ENCODE results near the gene C1D.

C1D gene

DNA sequence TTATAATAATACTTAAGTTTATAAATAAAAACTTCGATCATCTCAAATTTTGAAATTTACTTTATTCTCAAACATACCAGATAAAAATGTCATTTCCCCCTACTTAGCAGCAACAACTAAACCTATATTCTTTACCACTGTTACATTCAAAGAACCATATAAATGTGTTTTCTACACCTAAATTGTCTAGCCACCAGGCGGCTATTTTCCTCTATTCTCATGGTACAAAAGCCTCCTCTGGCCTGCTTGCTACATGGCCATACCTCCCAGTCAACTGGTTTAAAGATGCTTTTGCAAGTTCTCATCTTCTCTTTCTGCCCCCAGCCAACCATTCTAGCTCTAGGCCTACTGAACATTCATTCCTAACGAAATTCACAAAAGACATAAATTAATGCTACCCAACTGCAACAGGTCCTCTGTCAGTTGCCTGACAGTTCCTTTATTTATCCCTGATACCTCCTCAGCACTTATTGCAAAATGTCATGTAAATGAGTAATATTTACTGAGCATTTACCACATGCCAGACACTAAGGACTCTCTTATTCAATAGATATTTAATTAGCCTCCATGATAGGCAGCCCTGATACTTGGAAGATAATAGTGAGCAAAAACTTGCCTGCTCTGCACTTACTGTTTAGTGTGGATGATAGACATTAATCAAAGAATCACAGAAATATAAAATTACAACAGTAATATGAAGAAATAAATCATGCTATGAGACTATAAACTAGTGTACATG is 5.0 kb downstream of the C1D start:
- DNase-seq (ENCODE audit: low spot score) = no peak

GRCh38 chr2:68052717-68053422 is 9.9 kb downstream of the C1D start:
- DNase-seq (ENCODE audit: low spot score) = no peak

DNA sequence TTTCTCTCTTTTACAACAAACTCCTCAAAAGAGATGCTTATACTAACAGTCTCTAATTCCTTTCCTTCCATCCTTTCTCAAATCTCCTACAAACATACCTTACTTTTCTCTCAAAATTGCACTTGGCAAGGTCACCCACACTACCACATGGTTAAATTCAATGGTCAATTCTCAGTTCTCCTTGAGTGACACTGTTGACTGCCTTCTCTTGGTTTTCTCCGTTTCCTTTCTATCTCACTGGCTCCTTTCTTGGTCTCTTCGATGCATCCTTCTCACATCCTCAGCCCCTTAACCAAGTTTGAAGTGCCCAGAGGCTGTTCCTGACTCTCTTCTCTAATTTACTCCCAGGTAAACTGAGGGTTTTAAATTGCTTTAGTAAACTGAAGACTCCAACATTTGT is 12.5 kb downstream of the C1D start:
- no peak for DNase-seq (ENCODE audit: low spot score)

DNA sequence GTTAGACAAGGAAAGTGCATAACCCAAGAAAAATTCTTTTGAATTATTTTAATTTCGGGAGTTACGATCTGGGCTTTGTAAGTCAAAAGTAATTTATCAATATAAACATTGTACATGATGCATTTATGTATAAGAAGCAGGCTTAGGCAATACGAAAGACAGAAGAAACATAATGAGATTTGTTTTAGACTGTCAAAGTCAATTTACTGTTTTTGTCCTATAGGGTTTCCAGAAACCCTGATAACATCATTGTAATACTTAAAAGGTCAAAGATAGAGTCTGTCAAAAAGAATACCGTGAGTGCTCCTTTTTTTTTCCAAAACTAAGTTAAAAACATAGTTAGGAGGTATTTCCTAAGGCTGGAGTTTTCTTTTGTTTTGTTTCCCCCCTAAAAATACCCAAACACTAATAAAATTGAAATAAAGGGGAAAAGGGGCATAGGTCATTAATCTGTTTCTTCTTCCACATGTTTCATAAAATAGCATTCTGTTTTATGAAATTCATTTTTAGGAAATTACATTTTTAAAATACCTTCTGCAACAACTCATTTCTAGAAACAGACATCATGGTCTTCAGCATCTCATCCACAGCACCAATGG is 16.1 kb downstream of the C1D start:
- DNase-seq (ENCODE audit: low spot score) = no peak

DNA sequence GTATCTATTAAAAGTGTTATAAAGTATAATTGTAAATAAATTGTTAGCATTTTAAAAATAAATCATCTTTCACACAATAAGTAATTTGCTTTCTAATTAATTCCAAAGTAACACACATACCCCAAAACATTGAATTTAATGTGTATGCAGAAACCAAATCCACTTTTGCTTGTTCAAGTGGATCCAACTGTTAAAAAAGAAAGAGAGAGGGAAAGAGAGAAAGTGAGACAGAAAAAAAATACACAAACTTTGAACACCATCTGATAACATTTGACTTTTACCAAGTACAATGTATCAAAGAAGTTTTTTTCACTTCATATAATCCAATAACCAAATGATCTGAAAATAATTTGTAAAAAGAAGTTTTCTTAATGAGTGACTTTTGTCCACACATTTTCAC is 16.6 kb downstream of the C1D start:
- DNase-seq (ENCODE audit: low spot score) = no peak

- DNase-seq (ENCODE audit: low spot score) = no peak
Measured at GRCh38 chr2:68045342-68045741, 17.5 kb downstream of the C1D start.

- DNase-seq (ENCODE audit: low spot score) = peak; percentile 50
Measured at GRCh38 chr2:68044099-68044498, 18.7 kb downstream of the C1D start.

- DNase-seq (ENCODE audit: low spot score) = no peak
Measured at GRCh38 chr2:68043695-68044094, 19.1 kb downstream of the C1D start.

DNA sequence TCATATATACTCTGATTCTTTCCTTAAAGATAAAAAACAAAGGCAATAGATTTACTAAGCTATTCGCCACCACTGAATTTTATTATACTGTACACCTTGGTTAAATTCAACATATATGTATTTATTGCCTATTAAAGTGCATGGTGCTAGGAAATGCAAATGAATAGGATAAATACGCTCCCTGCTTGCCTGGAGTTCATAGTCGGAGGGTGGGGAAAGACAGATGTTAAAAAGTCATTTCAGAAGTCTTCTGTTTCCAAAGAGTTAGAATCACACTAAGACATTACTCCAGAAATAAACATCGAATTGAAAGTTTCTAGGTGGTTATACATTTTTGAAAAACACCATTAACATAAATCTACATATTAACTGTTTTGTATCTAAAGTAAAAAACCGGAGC is 19.8 kb downstream of the C1D start:
- DNase-seq (ENCODE audit: low spot score) = no peak

DNA sequence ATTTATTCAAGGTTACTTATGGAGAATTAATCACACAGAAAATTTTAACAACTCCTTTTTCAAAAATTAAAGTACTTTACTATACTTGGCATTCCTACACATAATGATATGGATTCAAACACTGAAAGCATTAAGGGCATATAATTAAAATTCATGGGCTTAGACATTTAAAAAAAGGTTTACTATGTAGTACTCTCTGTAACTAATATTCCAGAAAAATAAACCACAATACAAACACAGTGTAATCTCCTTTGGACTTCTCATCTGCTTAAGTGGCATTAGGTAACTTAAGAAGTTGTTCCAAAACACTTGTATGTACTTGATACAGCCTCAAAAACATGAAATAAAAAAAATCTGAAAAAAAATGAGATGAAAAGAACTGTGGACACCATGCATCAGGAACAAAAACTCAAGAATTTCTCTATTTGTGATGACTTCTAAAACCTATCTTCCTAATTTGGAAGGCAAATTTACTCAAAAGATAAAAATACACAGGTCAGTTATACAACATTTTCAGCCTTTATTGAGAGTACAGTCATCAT is 21.0 kb downstream of the C1D start:
- DNase-seq (ENCODE audit: low spot score) = no peak

GRCh38 chr2:68040078-68040477 is 22.7 kb downstream of the C1D start:
- DNase-seq (ENCODE audit: low spot score) = no peak

- no peak for DNase-seq (ENCODE audit: low spot score)
Measured at GRCh38 chr2:68039317-68039716, 23.5 kb downstream of the C1D start.

GRCh38 chr2:68032702-68033101 is 30.1 kb downstream of the C1D start:
- no peak for DNase-seq (ENCODE audit: low spot score)

- DNase-seq (ENCODE audit: low spot score) = peak; percentile 35
Measured at GRCh38 chr2:68031542-68032160, 31.2 kb downstream of the C1D start.

DNA sequence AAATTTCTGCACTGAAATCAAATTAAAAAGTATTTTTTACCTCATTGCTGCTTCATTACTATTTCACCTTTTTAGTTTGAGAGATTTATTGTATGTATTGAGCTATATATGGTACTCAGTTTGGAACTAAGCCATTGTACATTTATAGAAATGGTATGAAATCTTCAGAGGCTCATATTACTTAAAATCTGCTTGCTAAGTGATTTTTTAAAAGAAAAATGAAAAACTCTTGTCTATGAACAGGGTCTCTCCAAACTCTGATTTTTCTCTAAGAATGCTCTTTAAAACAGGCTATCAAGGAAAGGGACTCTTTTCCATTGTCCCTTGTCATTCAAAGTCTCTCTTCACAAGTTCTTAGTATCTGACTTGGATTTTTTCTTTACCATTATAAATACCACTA is 31.8 kb downstream of the C1D start:
- no peak for DNase-seq (ENCODE audit: low spot score)

GRCh38 chr2:68030529-68030928 is 32.3 kb downstream of the C1D start:
- no peak for DNase-seq (ENCODE audit: low spot score)

GRCh38 chr2:68027959-68028358 is 34.8 kb downstream of the C1D start:
- peak; percentile 7 for DNase-seq (ENCODE audit: low spot score)

- no peak for DNase-seq (ENCODE audit: low spot score)
Measured at GRCh38 chr2:68024450-68024849, 38.4 kb downstream of the C1D start.

DNA sequence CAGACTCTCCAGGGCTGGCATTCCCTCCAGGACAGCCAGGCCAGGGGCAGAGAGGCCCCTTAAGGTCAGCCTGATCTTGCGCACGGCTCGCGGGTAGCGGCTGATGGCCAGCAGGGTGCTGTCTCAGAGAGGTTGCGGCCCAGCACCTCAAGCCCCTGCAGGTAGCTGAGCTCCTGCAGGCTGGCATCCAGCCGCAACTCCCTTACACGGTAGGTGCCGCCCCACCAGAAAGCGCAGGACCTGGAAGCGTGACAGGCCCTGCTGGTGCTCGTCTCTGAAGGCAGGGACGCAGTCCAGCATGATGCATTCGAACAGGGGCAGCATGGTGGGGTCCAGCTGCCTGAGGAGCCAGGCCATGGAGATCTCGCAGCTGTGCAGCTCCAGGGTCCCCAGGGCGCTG is 38.9 kb downstream of the C1D start:
- DNase-seq (ENCODE audit: low spot score) = no peak

- DNase-seq (ENCODE audit: low spot score) = no peak
Measured at GRCh38 chr2:68018727-68019126, 44.1 kb downstream of the C1D start.

DNA sequence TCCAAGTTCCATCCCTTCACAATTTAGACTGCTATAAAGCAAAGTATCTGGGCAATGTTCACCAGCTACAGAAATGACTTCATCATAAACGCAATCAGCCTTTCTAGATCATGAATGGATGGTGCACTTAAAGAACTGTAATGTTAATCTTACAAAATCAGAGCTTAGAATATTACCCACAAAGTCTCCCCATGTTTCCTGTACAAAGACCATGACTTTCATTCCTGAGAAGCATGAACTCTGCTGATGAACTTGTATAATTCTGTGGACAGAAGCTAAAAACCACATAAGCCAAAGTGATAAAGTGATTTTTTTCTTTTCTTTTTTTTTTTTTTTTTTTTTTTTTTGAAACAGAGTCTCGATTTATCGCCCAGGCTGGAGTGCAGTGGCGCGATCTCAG is 53.3 kb downstream of the C1D start:
- DNase-seq (ENCODE audit: low spot score) = no peak

- DNase-seq (ENCODE audit: low spot score) = no peak
Measured at GRCh38 chr2:68000170-68000825, 62.5 kb downstream of the C1D start.

All from AG08396 (cell line).